HG03103 (cell line): ENCODE results near the gene AKAP1.

Experiments used
- ATAC-seq: cut with Tn5 transposase; IDR thresholded peaks from one replicate; pipeline ENCODE4 v1.9.1; 2021; ENCODE audit warnings: low read depth; ENCODE audit not compliant: unreplicated experiment

The AKAP1 gene

GRCh38 chr17:57124053-57124452 lies 39.0 kb downstream of the AKAP1 start:
- no peak for ATAC-seq

- ATAC-seq: no peak
These were observed 40.4 kb downstream of the AKAP1 start for GRCh38 chr17:57125406-57125805.

GRCh38 chr17:57125866-57126265 lies 40.8 kb downstream of the AKAP1 start:
- no peak for ATAC-seq

GRCh38 chr17:57130708-57131461 lies 45.8 kb downstream of the AKAP1 start:
- ATAC-seq: no peak

- ATAC-seq: no peak
These were observed 47.6 kb downstream of the AKAP1 start for GRCh38 chr17:57132663-57133062.

GRCh38 chr17:57133486-57133885 lies 48.4 kb downstream of the AKAP1 start:
- no peak for ATAC-seq

- no peak for ATAC-seq
These were observed 50.2 kb downstream of the AKAP1 start for GRCh38 chr17:57135026-57135788.

GRCh38 chr17:57135789-57136291 lies 50.8 kb downstream of the AKAP1 start:
- ATAC-seq: no peak

- ATAC-seq: no peak
These were observed 51.3 kb downstream of the AKAP1 start for GRCh38 chr17:57136355-57136754.

GRCh38 chr17:57138030-57138911 lies 53.2 kb downstream of the AKAP1 start:
- ATAC-seq: no peak

- ATAC-seq: no peak
These were observed 54.0 kb downstream of the AKAP1 start for GRCh38 chr17:57138956-57139576.

GRCh38 chr17:57140316-57140715 lies 55.3 kb downstream of the AKAP1 start:
- ATAC-seq: no peak

GRCh38 chr17:57142925-57143324 lies 57.9 kb downstream of the AKAP1 start:
- ATAC-seq: no peak

- no peak for ATAC-seq
These were observed 58.3 kb downstream of the AKAP1 start for GRCh38 chr17:57143361-57143760.

GRCh38 chr17:57143919-57144318 lies 58.9 kb downstream of the AKAP1 start:
- no peak for ATAC-seq

GRCh38 chr17:57144567-57144966 lies 59.5 kb downstream of the AKAP1 start:
- ATAC-seq: no peak

- no peak for ATAC-seq
These were observed 60.3 kb downstream of the AKAP1 start for GRCh38 chr17:57145347-57145746.

- ATAC-seq: no peak
These were observed 61.2 kb downstream of the AKAP1 start for GRCh38 chr17:57146273-57146672.

- no peak for ATAC-seq
These were observed 66.8 kb downstream of the AKAP1 start for GRCh38 chr17:57151798-57152197.

GRCh38 chr17:57152967-57153528 lies 68.0 kb downstream of the AKAP1 start:
- no peak for ATAC-seq
